MM.1S (cell line): ENCODE data around the gene PEAK1.

ENCODE experiments used
- DNase-seq: peaks from one replicate; pipeline ENCODE4 v3.0.0-alpha.2; 2015
- H2AFZ ChIP-seq: fragments of 300-600 bp; sonication (generic); 2 replicates; pipeline ENCODE4 v1.6.0; 2016; ENCODE audit warnings: antibody characterized with exemption, low read length
- H3F3A ChIP-seq: fragments of 300-600 bp; sonication (generic); 2 replicates; pipeline ENCODE4 v1.6.1; 2016; ENCODE audit warnings: mild to moderate bottlenecking, antibody characterized with exemption, low read length, moderate library complexity, mixed read lengths; ENCODE audit not compliant: insufficient read depth
- H3K27ac ChIP-seq: fragments of 300-600 bp; sonication (generic); 2 replicates; pipeline ENCODE4 v1.5.1; 2016; ENCODE audit warnings: mild to moderate bottlenecking, low read length
- H3K27me3 ChIP-seq: fragments of 300-600 bp; sonication (generic); replicated peaks from 2 replicates; pipeline ENCODE4 v1.6.0; 2016; ENCODE audit warnings: low read length; ENCODE audit not compliant: insufficient read depth
- H3K36me3 ChIP-seq: fragments of 300-600 bp; sonication (generic); replicated peaks from 2 replicates; pipeline ENCODE4 v1.6.1; 2016; ENCODE audit warnings: mild to moderate bottlenecking, low read length, mixed read lengths; ENCODE audit not compliant: insufficient read depth
- H3K4me1 ChIP-seq: fragments of 300-600 bp; sonication (generic); 2 replicates; pipeline ENCODE4 v1.6.1; 2016; ENCODE audit warnings: low read length, mixed read lengths
- H3K4me2 ChIP-seq: fragments of 300-600 bp; sonication (generic); 2 replicates; pipeline ENCODE4 v1.6.0; 2016; ENCODE audit warnings: low read depth, low read length
- H3K4me3 ChIP-seq: fragments of 300-600 bp; sonication (generic); 2 replicates; pipeline ENCODE4 v1.5.1; 2016; ENCODE audit warnings: low read length, mixed read lengths
- H3K79me2 ChIP-seq: fragments of 300-600 bp; sonication (generic); 2 replicates; pipeline ENCODE4 v1.6.1; 2016; ENCODE audit warnings: mixed run types, low read length, mixed read lengths
- H3K9ac ChIP-seq: fragments of 300-600 bp; sonication (generic); 2 replicates; pipeline ENCODE4 v1.6.1; 2016; ENCODE audit warnings: low read length, mixed read lengths
- H3K9me2 ChIP-seq: fragments of 300-600 bp; sonication (generic); replicated peaks from 2 replicates; pipeline ENCODE4 v1.6.1; 2016; ENCODE audit warnings: mild to moderate bottlenecking, low read length, mixed read lengths; ENCODE audit not compliant: insufficient read depth
- H3K9me3 ChIP-seq: fragments of 300-600 bp; sonication (generic); replicated peaks from 2 replicates; pipeline ENCODE4 v1.6.1; 2016; ENCODE audit warnings: mild to moderate bottlenecking, low read length, mixed read lengths; ENCODE audit not compliant: insufficient read depth
- H4K20me1 ChIP-seq: fragments of 300-600 bp; sonication (generic); 2 replicates; pipeline ENCODE4 v1.6.1; 2016; ENCODE audit warnings: mild to moderate bottlenecking, low read length, moderate library complexity, mixed read lengths; ENCODE audit not compliant: insufficient read depth
- EZH2 ChIP-seq: fragments of 300-600 bp; sonication (generic); optimal IDR thresholded peaks from 2 replicates; pipeline ENCODE3; 2017; ENCODE audit warnings: low read depth, mild to moderate bottlenecking, antibody characterized with exemption, low read length, mixed read lengths
- EZH2phosphoT487 ChIP-seq: fragments of 300-600 bp; sonication (generic); IDR thresholded peaks from 2 replicates; pipeline ENCODE4 v1.6.1; 2018; ENCODE audit warnings: antibody characterized with exemption, low read length
- TF ChIP-seq, protein P1 (sequence below): fragments of 300-600 bp; sonication (generic); IDR thresholded peaks from 2 replicates; pipeline ENCODE4 v1.5.1; 2016; ENCODE audit warnings: antibody characterized with exemption, low read length, mixed read lengths

Gene PEAK1

DNA sequence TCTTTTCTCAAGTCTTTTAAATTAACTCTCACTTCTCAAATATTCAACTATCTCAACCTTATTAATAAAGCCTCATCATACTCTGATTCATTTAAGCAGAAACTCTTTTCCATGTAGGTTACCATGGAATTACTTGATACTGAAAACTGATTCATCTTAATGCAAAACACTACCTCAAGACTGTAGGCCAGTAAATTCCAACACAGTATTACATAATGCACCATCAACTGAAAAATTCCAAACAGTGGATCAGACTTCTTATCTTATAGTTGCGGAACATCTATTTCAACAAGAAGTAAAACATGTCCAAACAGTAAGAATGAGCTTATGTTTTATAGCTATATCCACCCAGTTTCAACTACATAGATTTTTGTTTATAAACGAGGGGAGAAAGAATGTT lies 124.5 kb downstream of the PEAK1 start:
- Histone ChIP-seq H3K4me1 (no peaks in the 10 kb centered on the region), H3K36me3 (no peaks in the 10 kb centered on the region), H2AFZ (no peak overlapping the region), H3K9ac (no peak overlapping the region), H3F3A (no peaks in the 10 kb centered on the region), H4K20me1 (no peaks in the 10 kb centered on the region), H3K4me2 (no peak overlapping the region), H3K27me3 (no peaks in the 10 kb centered on the region), H3K4me3 (no peak overlapping the region), H3K27ac (no peak overlapping the region), H3K79me2 (no peaks in the 10 kb centered on the region), H3K9me2 (no peaks in the 10 kb centered on the region), H3K9me3 (no peaks in the 10 kb centered on the region)
- DNase-seq = no peak
- TF ChIP-seq, protein P1, sequence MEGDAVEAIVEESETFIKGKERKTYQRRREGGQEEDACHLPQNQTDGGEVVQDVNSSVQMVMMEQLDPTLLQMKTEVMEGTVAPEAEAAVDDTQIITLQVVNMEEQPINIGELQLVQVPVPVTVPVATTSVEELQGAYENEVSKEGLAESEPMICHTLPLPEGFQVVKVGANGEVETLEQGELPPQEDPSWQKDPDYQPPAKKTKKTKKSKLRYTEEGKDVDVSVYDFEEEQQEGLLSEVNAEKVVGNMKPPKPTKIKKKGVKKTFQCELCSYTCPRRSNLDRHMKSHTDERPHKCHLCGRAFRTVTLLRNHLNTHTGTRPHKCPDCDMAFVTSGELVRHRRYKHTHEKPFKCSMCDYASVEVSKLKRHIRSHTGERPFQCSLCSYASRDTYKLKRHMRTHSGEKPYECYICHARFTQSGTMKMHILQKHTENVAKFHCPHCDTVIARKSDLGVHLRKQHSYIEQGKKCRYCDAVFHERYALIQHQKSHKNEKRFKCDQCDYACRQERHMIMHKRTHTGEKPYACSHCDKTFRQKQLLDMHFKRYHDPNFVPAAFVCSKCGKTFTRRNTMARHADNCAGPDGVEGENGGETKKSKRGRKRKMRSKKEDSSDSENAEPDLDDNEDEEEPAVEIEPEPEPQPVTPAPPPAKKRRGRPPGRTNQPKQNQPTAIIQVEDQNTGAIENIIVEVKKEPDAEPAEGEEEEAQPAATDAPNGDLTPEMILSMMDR = no peak
- no peak for TF ChIP-seq EZH2
- no peak for TF ChIP-seq EZH2phosphoT487

DNA sequence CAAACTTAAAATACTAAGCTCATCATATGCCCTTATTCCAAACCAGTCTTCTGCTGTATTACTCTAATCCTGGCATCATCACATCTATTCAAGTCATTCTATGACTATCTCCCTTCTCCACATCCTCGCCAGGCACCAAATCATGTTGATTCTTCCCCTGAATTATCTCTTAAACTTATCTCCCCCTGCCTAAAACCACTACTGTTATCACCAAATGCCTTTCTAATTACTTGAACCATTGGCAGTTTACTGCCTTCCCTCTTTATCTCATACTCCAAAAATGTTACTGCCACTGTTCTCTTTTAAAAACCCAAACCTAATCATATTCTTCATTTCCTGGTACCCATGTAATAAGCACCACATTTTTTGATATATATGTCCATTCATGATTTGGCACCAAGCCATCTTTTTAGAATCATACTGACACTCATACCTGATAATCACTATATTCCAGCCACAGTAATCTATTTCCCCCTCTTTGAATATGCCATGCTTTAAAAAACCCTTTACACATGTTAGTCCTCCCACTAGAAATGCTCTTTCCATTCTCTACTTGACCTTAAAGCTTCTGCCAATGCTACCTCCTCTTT lies 126.8 kb downstream of the PEAK1 start:
- Histone ChIP-seq H3F3A (no peaks in the 10 kb centered on the region), H3K4me3 (no peak overlapping the region), H3K4me1 (no peaks in the 10 kb centered on the region), H3K27ac (no peak overlapping the region), H3K79me2 (no peaks in the 10 kb centered on the region), H3K9ac (no peak overlapping the region), H3K9me3 (no peaks in the 10 kb centered on the region), H3K4me2 (no peak overlapping the region), H4K20me1 (no peaks in the 10 kb centered on the region), H3K9me2 (no peaks in the 10 kb centered on the region), H2AFZ (no peak overlapping the region), H3K36me3 (no peaks in the 10 kb centered on the region), H3K27me3 (no peaks in the 10 kb centered on the region)
- TF ChIP-seq, protein P1 = no peak
- no peak for TF ChIP-seq EZH2phosphoT487
- TF ChIP-seq EZH2 = no peak
- no peak for DNase-seq

DNA sequence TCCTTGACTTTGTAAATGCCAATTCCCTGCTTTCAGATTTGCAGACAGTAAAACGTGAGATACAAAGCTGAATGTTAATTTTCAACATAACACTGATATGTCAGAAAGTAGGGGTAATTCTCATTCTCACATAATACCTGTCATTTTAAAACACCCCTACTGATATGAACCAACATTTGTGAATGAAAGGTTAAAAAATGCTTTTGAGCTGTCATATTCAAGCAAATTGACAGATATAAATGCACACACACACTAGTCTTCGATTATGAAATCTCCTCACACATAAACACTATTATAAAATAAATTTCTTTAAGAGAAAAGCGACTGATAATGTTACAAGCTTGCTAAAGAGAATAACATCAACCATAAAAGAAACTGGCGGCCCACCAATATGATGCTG lies 128.8 kb downstream of the PEAK1 start:
- TF ChIP-seq, protein P1 = no peak
- TF ChIP-seq EZH2 = no peak
- no peak for TF ChIP-seq EZH2phosphoT487
- Histone ChIP-seq H3K79me2 (no peaks in the 10 kb centered on the region), H3K4me2 (no peak overlapping the region)

More for the DNA sequence above, 128.8 kb downstream of the PEAK1 start:
- Histone ChIP-seq H2AFZ (no peak overlapping the region), H4K20me1 (no peaks in the 10 kb centered on the region), H3K9me2 (no peaks in the 10 kb centered on the region), H3K9me3 (no peaks in the 10 kb centered on the region), H3K36me3 (no peaks in the 10 kb centered on the region), H3K4me1 (no peaks in the 10 kb centered on the region), H3K27ac (no peak overlapping the region), H3K27me3 (no peaks in the 10 kb centered on the region), H3K9ac (no peak overlapping the region), H3F3A (no peaks in the 10 kb centered on the region), H3K4me3 (no peak overlapping the region)
- no peak for DNase-seq
